GM23338 (cell line): ENCODE measurements around the gene CDKAL1. TPM values are rescaled to one million over a fixed set of nuclear protein-coding genes. Genes with fewer than 3 reads are reported as not detected.

Experiments used
- ATAC-seq: fragments of 200-7000 bp; cut with Tn5 transposase; 3 replicates; pipeline ENCODE4 v1.9.1; 2020
- DNase-seq: peaks from one replicate; pipeline ENCODE4 v3.0.0-alpha.2; 2015; ENCODE audit warnings: low spot score
- H2AFZ ChIP-seq: fragments of 200-600 bp; sonication (generic); 2 replicates; pipeline ENCODE4 v1.8.0; 2016; ENCODE audit warnings: antibody characterized with exemption, mild to moderate bottlenecking, moderate library complexity
- H3F3A ChIP-seq: fragments of 200-600 bp; sonication (generic); replicated peaks from 2 replicates; pipeline ENCODE4 v1.8.0; 2017; ENCODE audit warnings: antibody characterized with exemption, mixed run types, low read depth
- H3K27ac ChIP-seq: fragments of 200-600 bp; sonication (generic); 2 replicates; pipeline ENCODE4 v1.6.1; 2016; ENCODE audit warnings: low read depth
- H3K27me3 ChIP-seq: fragments of 200-600 bp; sonication (generic); 2 replicates; pipeline ENCODE4 v1.8.0; 2016; ENCODE audit warnings: mild to moderate bottlenecking, mixed run types, moderate library complexity; ENCODE audit not compliant: insufficient read depth
- H3K36me3 ChIP-seq: fragments of 200-600 bp; sonication (generic); 2 replicates; pipeline ENCODE4 v1.8.0; 2016; ENCODE audit warnings: mild to moderate bottlenecking; ENCODE audit not compliant: insufficient read depth
- H3K4me1 ChIP-seq: fragments of 200-600 bp; sonication (generic); 2 replicates; pipeline ENCODE4 v1.8.0; 2016; ENCODE audit warnings: mild to moderate bottlenecking, moderate library complexity; ENCODE audit not compliant: insufficient read depth
- H3K4me2 ChIP-seq: fragments of 200-600 bp; sonication (generic); 2 replicates; pipeline ENCODE4 v1.7.1; 2017; ENCODE audit warnings: mixed run types
- H3K4me3 ChIP-seq: fragments of 200-600 bp; sonication (generic); 2 replicates; pipeline ENCODE4 v1.6.1; 2016; ENCODE audit warnings: mixed run types
- H3K79me2 ChIP-seq: fragments of 200-600 bp; sonication (generic); replicated peaks from 2 replicates; pipeline ENCODE4 v1.8.0; 2017; ENCODE audit warnings: mild to moderate bottlenecking; ENCODE audit not compliant: insufficient read depth
- H3K9me2 ChIP-seq: fragments of 200-600 bp; sonication (generic); 2 replicates; pipeline ENCODE4 v1.8.0; 2017; ENCODE audit not compliant: insufficient read depth
- H4K20me1 ChIP-seq: fragments of 200-600 bp; sonication (generic); replicated peaks from 2 replicates; pipeline ENCODE4 v1.8.0; 2017; ENCODE audit warnings: mild to moderate bottlenecking; ENCODE audit not compliant: insufficient read depth
- H3K27ac Mint-ChIP-seq: 2 replicates; pipeline ENCODE4 v1.8.0; 2020; ENCODE audit warnings: inconsistent platforms, mild to moderate bottlenecking, moderate library complexity, mixed read lengths
- H3K27me3 Mint-ChIP-seq: 3 replicates; pipeline ENCODE4 v1.8.0; 2022; ENCODE audit warnings: low read depth, mild to moderate bottlenecking, moderate library complexity, mixed read lengths, inconsistent platforms; ENCODE audit not compliant: insufficient read depth, poor library complexity
- H3K36me3 Mint-ChIP-seq: 3 replicates; pipeline ENCODE4 v1.8.0; 2021; ENCODE audit warnings: low read depth, mild to moderate bottlenecking, inconsistent platforms, moderate library complexity, mixed read lengths
- H3K4me1 Mint-ChIP-seq: 3 replicates; pipeline ENCODE4 v1.8.0; 2020; ENCODE audit warnings: mild to moderate bottlenecking, inconsistent platforms, mixed read lengths
- H3K4me3 Mint-ChIP-seq: 3 replicates; pipeline ENCODE4 v1.8.0; 2021; ENCODE audit warnings: moderate library complexity, mild to moderate bottlenecking, inconsistent platforms, mixed read lengths
- H3K9me3 Mint-ChIP-seq: 3 replicates; pipeline ENCODE4 v1.8.0; 2020; ENCODE audit warnings: moderate library complexity, mild to moderate bottlenecking, inconsistent platforms, mixed read lengths
- CREB1 ChIP-seq: fragments of 250-450 bp; sonication (Bioruptor Pico); IDR thresholded peaks from 2 replicates; pipeline ENCODE4 v1.5.0; 2020; ENCODE audit warnings: low read depth, mild to moderate bottlenecking, moderate library complexity
- EZH2 ChIP-seq: fragments of 200-600 bp; sonication (generic); IDR thresholded peaks from one replicate; pipeline ENCODE4 v1.8.0; 2017; ENCODE audit warnings: antibody characterized with exemption, mild to moderate bottlenecking, low read depth; ENCODE audit not compliant: unreplicated experiment
- EZH2phosphoT487 ChIP-seq: fragments of 200-600 bp; sonication (generic); IDR thresholded peaks from one replicate; pipeline ENCODE4 v1.8.1; 2018; ENCODE audit warnings: antibody characterized with exemption; ENCODE audit not compliant: unreplicated experiment
- JUNB ChIP-seq: IDR thresholded peaks from one replicate; pipeline ENCODE4 v1.6.1; 2016; ENCODE audit warnings: antibody characterized with exemption; ENCODE audit not compliant: unreplicated experiment
- NANOG ChIP-seq: IDR thresholded peaks from 2 replicates; pipeline ENCODE4 v1.6.1; 2016; ENCODE audit warnings: antibody characterized with exemption, borderline replicate concordance
- POLR2AphosphoS5 ChIP-seq: IDR thresholded peaks from 2 replicates; pipeline ENCODE4 v1.6.1; 2016; ENCODE audit warnings: antibody characterized with exemption, low read depth
- STAT1 ChIP-seq: IDR thresholded peaks from one replicate; pipeline ENCODE4 v1.6.1; 2016; ENCODE audit warnings: antibody characterized with exemption; ENCODE audit not compliant: unreplicated experiment
- ZNF114 ChIP-seq: fragments of 250-450 bp; sonication (Bioruptor Pico); IDR thresholded peaks from 2 replicates; pipeline ENCODE4 v1.5.0; 2020; ENCODE audit warnings: mild to moderate bottlenecking, moderate library complexity
- ZNF331 ChIP-seq: fragments of 250-450 bp; sonication (Bioruptor Pico); IDR thresholded peaks from 2 replicates; pipeline ENCODE4 v1.5.0; 2020; ENCODE audit warnings: low read depth, mild to moderate bottlenecking, moderate library complexity
- polyA plus RNA-seq: library from polyadenylated mRNA; unstranded; fragments of >200 nt; fragmentation: Nextera tagmentation; extraction: Ambion mirVana; gene quantifications from 2 replicates; pipeline ENCODE4 v1.2.1, GENCODE V29; 2016
- total RNA-seq: library from RNA; depleted of rRNA; stranded (reverse); fragments of >200 nt; shearing (Covaris generic); gene quantifications from 2 replicates; pipeline ENCODE4 v1.2.3, GENCODE V29; 2014
- TF ChIP-seq, protein P1 (sequence below): IDR thresholded peaks from one replicate; pipeline ENCODE4 v1.6.1; 2018; ENCODE audit warnings: antibody characterized with exemption; ENCODE audit not compliant: unreplicated experiment
- TF ChIP-seq, protein P2 (sequence below), 2 experiments: fragments of 200-600 bp in 1 of 2; sonication (generic) in 1 of 2; conservative IDR thresholded peaks; 2 replicates each; pipeline versions ENCODE4 v1.5.1 to v1.6.1; 2016 to 2017; ENCODE audit warnings: antibody characterized with exemption in 2 of 2, low read depth in 2 of 2, mild to moderate bottlenecking in 2 of 2, moderate library complexity in 1 of 2
- TF ChIP-seq, protein P3 (sequence below): IDR thresholded peaks from 2 replicates; pipeline ENCODE4 v1.6.1; 2016; ENCODE audit warnings: antibody characterized with exemption

CDKAL1 gene
- total and polyA plus RNA-seq, 2 experiments from 2014 or later: 17.8 to 35.0 TPM

DNA sequence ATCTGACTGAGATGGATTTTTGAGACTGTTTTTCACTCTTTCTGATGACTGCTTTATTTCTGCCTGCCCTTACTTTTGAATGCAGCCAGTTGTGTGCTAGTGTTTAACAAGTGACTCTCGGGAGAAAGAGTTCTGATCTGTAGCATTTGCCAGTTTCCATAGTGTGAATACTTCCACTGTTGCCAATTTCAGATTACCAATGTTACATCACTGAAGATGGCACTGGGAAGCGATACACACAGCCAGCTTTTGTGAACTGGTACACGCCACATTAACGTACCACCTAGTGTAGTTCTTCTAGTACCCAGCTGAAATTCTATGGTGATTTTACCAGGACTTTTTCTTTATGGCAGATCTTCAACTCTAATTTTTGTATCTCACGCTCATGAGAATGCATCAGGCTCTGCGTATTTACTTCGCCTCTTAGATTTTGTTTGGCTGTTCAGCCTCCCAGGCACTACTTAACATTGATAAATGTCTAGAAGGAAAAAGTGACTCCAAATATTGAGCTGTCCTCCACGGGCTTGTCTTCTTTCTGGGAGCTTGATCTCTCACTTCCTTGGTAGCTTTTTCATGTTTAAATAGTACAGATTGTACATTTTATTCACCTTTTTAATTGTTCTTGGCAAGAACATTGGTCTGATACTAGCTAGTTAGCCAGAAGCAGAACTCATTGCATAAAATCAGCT, 537.7 kb downstream of the CDKAL1 start:
- Histone ChIP-seq H3K27me3 (no peaks in the 10 kb centered on the region), H3F3A (no peaks in the 10 kb centered on the region), H3K36me3 (no peaks in the 10 kb centered on the region), H2AFZ (no peak overlapping the region), H3K79me2 (no peaks in the 10 kb centered on the region), H3K27ac (no peak overlapping the region), H3K4me3 (no peak overlapping the region), H3K9me2 (no peaks in the 10 kb centered on the region; the same call in 1 of the 2 replicates), H3K4me1 (peaks cover 8% of the 10 kb centered on the region; the same call in 1 of the 2 replicates), H4K20me1 (no peaks in the 10 kb centered on the region), H3K4me2 (no peak overlapping the region)
- no peak for DNase-seq
- H3K4me3 Mint-ChIP-seq: no peak overlapping the region
- peaks cover 10% of the 10 kb centered on the region for H3K4me1 Mint-ChIP-seq
- no peak for ATAC-seq
- no peaks in the 10 kb centered on the region for H3K27me3 Mint-ChIP-seq
- no peak for TF ChIP-seq NANOG
- TF ChIP-seq, protein P1, sequence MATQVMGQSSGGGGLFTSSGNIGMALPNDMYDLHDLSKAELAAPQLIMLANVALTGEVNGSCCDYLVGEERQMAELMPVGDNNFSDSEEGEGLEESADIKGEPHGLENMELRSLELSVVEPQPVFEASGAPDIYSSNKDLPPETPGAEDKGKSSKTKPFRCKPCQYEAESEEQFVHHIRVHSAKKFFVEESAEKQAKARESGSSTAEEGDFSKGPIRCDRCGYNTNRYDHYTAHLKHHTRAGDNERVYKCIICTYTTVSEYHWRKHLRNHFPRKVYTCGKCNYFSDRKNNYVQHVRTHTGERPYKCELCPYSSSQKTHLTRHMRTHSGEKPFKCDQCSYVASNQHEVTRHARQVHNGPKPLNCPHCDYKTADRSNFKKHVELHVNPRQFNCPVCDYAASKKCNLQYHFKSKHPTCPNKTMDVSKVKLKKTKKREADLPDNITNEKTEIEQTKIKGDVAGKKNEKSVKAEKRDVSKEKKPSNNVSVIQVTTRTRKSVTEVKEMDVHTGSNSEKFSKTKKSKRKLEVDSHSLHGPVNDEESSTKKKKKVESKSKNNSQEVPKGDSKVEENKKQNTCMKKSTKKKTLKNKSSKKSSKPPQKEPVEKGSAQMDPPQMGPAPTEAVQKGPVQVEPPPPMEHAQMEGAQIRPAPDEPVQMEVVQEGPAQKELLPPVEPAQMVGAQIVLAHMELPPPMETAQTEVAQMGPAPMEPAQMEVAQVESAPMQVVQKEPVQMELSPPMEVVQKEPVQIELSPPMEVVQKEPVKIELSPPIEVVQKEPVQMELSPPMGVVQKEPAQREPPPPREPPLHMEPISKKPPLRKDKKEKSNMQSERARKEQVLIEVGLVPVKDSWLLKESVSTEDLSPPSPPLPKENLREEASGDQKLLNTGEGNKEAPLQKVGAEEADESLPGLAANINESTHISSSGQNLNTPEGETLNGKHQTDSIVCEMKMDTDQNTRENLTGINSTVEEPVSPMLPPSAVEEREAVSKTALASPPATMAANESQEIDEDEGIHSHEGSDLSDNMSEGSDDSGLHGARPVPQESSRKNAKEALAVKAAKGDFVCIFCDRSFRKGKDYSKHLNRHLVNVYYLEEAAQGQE: no peak
- no peak for TF ChIP-seq POLR2AphosphoS5
- TF ChIP-seq EZH2: no peak
- peaks cover 21% of the 10 kb centered on the region; the same call in 2 of the 3 replicates for H3K36me3 Mint-ChIP-seq
- H3K9me3 Mint-ChIP-seq: peaks cover 7% of the 10 kb centered on the region; the same call in 2 of the 3 replicates
- no peak overlapping the region for H3K27ac Mint-ChIP-seq

DNA sequence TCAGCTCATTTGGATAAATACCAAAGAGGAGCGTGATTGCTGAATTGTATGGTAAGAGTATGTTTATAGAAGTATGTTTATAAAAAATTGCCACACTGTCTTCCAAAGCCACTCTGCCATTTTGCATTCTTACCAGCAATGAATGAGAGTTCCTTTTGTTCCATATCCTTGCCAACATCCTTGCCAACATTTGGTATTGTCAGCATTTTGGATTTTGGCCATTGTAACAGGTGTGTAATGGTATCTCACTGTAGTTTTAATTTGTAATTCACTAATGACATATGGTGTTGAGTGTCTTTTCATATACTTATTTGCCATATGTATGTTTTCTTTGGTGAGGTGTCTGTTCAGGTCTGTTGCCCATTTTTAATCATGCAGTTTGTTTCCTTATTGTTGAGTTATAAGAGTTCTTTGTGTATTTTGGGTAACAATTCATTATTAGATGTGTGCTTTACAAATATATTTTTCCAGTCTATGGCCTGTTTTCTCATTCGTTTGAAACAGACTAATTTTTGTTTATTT, 539.1 kb downstream of the CDKAL1 start:
- Mint-ChIP-seq H3K27ac (no peak overlapping the region), H3K9me3 (peaks cover 7% of the 10 kb centered on the region; the same call in 2 of the 3 replicates), H3K36me3 (peaks cover 21% of the 10 kb centered on the region; the same call in 2 of the 3 replicates), H3K4me1 (peaks cover 8% of the 10 kb centered on the region), H3K4me3 (no peak overlapping the region), H3K27me3 (peaks cover under 1% of the 10 kb centered on the region)
- H3K4me1 ChIP-seq: peaks cover 13% of the 10 kb centered on the region; the same call in 1 of the 2 replicates
- H3K79me2 ChIP-seq: no peaks in the 10 kb centered on the region
- no peak for DNase-seq
- ATAC-seq: no peak
- no peaks in the 10 kb centered on the region for H3K27me3 ChIP-seq
- no peaks in the 10 kb centered on the region for H4K20me1 ChIP-seq
- TF ChIP-seq, protein P2, sequence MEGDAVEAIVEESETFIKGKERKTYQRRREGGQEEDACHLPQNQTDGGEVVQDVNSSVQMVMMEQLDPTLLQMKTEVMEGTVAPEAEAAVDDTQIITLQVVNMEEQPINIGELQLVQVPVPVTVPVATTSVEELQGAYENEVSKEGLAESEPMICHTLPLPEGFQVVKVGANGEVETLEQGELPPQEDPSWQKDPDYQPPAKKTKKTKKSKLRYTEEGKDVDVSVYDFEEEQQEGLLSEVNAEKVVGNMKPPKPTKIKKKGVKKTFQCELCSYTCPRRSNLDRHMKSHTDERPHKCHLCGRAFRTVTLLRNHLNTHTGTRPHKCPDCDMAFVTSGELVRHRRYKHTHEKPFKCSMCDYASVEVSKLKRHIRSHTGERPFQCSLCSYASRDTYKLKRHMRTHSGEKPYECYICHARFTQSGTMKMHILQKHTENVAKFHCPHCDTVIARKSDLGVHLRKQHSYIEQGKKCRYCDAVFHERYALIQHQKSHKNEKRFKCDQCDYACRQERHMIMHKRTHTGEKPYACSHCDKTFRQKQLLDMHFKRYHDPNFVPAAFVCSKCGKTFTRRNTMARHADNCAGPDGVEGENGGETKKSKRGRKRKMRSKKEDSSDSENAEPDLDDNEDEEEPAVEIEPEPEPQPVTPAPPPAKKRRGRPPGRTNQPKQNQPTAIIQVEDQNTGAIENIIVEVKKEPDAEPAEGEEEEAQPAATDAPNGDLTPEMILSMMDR (conservative IDR thresholded peaks at IDR 0.05; ENCODE audit: low read depth in 2 of 2): no peak
- TF ChIP-seq ZNF114: no peak
- no peak for TF ChIP-seq JUNB
- TF ChIP-seq EZH2: no peak
- no peak for TF ChIP-seq CREB1 (CRISPR knock-in tag)
- no peak for TF ChIP-seq STAT1
- TF ChIP-seq, protein P3, sequence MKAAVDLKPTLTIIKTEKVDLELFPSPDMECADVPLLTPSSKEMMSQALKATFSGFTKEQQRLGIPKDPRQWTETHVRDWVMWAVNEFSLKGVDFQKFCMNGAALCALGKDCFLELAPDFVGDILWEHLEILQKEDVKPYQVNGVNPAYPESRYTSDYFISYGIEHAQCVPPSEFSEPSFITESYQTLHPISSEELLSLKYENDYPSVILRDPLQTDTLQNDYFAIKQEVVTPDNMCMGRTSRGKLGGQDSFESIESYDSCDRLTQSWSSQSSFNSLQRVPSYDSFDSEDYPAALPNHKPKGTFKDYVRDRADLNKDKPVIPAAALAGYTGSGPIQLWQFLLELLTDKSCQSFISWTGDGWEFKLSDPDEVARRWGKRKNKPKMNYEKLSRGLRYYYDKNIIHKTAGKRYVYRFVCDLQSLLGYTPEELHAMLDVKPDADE: no peak
- TF ChIP-seq EZH2phosphoT487: no peak
- no peak for TF ChIP-seq POLR2AphosphoS5
- TF ChIP-seq ZNF331 (CRISPR knock-in tag): no peak
- no peak for TF ChIP-seq NANOG
- TF ChIP-seq, protein P1: no peak
- no peaks in the 10 kb centered on the region; the same call in 1 of the 2 replicates for H3K9me2 ChIP-seq
- no peaks in the 10 kb centered on the region for H3K36me3 ChIP-seq
- H3K4me3 ChIP-seq: no peak overlapping the region
- H3F3A ChIP-seq: no peaks in the 10 kb centered on the region
- H3K27ac ChIP-seq: no peak overlapping the region
- no peak overlapping the region for H3K4me2 ChIP-seq
- no peak overlapping the region for H2AFZ ChIP-seq
